Measurements from ENCODE around the gene ARHGAP35.

The ARHGAP35 gene

DNA sequence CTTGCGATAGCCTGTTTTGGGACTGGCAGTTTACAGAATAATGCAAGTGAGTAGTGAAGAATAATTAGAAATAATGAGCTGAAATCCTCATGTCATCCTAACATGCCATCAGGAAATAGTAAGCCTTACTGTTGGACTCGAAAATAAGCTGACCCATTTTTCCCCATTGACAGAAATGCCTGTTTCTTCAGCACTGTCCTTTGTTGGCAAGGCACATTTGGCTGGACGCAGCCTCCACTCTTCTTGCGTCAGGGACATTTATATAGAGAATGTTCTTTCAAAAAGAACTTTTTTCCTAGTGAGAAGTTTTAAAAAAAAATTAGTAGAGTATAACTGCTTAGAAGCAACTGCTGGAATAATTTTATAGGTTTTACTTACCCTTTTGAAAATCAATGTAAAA lies 47.1 kb downstream of the ARHGAP35 start:
- no peak for DNase-seq

DNA sequence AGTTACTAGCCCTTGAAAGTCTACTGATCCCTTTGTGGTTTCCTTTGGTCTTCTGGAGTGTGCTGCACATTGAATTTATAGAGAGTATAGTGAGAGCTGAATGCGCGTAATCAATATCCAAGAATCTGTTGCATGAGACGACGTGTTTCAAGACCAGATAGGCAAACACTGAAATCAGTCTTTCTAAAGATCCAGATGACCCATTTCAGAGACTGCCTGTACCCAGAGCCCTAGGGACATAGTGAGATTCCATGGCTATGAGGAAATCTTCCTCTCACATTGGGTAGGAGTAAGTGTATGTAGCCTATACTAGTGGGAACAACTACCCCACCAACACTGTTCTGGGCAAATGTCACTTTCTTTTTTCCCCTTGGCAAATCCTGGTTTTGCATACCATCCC lies 48.6 kb downstream of the ARHGAP35 start:
- DNase-seq, result no peak
